Measurements from ENCODE around the gene SHH.

DNA sequence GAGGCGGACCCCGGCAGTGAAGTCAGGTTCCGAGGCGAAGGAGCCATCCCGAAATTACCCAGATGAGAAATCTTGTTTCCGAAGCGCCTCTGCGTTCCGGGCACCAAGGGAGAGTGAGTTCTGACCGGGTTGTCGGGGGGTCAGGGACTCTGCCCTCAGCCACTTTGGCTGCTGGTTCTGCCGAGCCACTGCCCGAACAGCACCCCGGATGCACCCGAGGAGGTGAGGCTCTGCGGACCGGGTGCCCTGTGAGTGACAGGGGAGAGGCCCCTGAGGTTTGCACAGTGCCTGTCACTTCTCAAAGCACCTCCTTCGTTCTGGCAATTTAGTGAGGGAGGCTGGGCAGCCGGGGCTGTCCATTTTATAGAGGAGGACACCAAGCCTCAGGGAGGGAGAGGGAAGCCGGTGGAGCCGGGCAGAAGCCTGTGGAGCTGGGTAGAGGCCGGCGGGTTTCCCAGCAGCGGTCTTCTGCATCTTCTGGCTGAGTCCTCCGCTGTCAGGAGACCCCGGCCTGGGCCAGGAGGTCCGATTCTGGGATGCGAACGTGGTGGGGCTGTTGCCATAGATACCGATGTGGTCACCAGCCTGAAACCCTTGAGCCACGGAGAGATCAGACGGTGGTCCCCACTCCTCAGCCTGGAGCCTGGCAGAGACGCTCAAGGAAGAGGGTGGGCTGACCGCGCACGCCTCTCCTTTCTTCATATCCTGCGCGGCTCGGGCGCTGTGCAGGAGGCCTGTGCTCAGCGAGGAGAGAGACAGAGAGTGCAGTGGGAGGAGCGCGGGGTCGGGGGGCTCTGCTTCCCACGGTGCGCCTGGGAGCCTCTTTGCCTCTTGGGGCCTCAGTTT lies 18.9 kb upstream of the SHH start:
- no peak for TF ChIP-seq POLR2A (IDR thresholded peaks at IDR 0.05)
- TF ChIP-seq, protein P1, sequence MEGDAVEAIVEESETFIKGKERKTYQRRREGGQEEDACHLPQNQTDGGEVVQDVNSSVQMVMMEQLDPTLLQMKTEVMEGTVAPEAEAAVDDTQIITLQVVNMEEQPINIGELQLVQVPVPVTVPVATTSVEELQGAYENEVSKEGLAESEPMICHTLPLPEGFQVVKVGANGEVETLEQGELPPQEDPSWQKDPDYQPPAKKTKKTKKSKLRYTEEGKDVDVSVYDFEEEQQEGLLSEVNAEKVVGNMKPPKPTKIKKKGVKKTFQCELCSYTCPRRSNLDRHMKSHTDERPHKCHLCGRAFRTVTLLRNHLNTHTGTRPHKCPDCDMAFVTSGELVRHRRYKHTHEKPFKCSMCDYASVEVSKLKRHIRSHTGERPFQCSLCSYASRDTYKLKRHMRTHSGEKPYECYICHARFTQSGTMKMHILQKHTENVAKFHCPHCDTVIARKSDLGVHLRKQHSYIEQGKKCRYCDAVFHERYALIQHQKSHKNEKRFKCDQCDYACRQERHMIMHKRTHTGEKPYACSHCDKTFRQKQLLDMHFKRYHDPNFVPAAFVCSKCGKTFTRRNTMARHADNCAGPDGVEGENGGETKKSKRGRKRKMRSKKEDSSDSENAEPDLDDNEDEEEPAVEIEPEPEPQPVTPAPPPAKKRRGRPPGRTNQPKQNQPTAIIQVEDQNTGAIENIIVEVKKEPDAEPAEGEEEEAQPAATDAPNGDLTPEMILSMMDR (IDR thresholded peaks at IDR 0.05), result no peak
